AG10803 (cell line): ENCODE measurements around the gene CGB7.
"Not testable (repeated sequence)": the region's sequence is repeated elsewhere in the genome, so short reads cannot be mapped to it uniquely, and the experiment has no call there.

Experiments used
- DNase-seq: peaks from one replicate; pipeline ENCODE4 v3.0.0; 2010; ENCODE audit warnings: low read depth
- H3K4me3 ChIP-seq: 2 replicates; pipeline ENCODE4 v1.5.1; 2011; ENCODE audit warnings: mild to moderate bottlenecking, low read length, control low read depth
- CTCF ChIP-seq: conservative IDR thresholded peaks from 2 replicates; pipeline ENCODE4 v1.5.1; 2011; ENCODE audit warnings: mild to moderate bottlenecking, low read length, control low read depth, inconsistent platforms

CGB7 gene

GRCh38 chr19:49085020-49085867 is 27.7 kb upstream of the CGB7 start, which contains the start of gene SNRNP70:
SNRNP70 (plus strand) TSS chr19:49085451; CDS start chr19:49086415, 964 bp downstream.
- peak; percentile 99 for DNase-seq
- no peak for TF ChIP-seq CTCF
- peak within 1 kb of the TSS; percentile 93 for H3K4me3 ChIP-seq

GRCh38 chr19:49084206-49085019 is 26.9 kb upstream of the CGB7 start:
- peak overlapping the region; percentile 93 for H3K4me3 ChIP-seq
- no peak for TF ChIP-seq CTCF
- DNase-seq, result no peak

GRCh38 chr19:49081273-49081672 is 23.7 kb upstream of the CGB7 start:
- H3K4me3 ChIP-seq, result no peak overlapping the region
- TF ChIP-seq CTCF, result no peak
- DNase-seq, result no peak

GRCh38 chr19:49080392-49080791 is 22.8 kb upstream of the CGB7 start:
- no peak for DNase-seq
- TF ChIP-seq CTCF, result no peak
- H3K4me3 ChIP-seq, result no peak overlapping the region

- not testable (repeated sequence) for H3K4me3 ChIP-seq
- peak; percentile 67 for DNase-seq
- peak; percentile 60 for TF ChIP-seq CTCF
These were observed 17.3 kb upstream of the CGB7 start for GRCh38 chr19:49074869-49075268.

GRCh38 chr19:49073514-49074378 is 16.2 kb upstream of the CGB7 start:
- no peak for DNase-seq
- peak; percentile 42 for TF ChIP-seq CTCF
- H3K4me3 ChIP-seq, result no peak overlapping the region
